ENCODE results near the gene RSU1.
A peak's percentile ranks its signal among the peaks of the same experiment; 100 is the strongest.

The RSU1 gene

GRCh38 chr10:16681521-16681920 is 135.7 kb downstream of the RSU1 start:
- DNase-seq (ENCODE audit: insufficient read length, low spot score), result no peak
- no peak for TF ChIP-seq POLR2A (IDR thresholded peaks at IDR 0.05; ENCODE audit: low read depth, low read length)
- no peak for FAIRE-seq

- DNase-seq (ENCODE audit: insufficient read length, low spot score), result no peak
- FAIRE-seq, result no peak
- no peak for TF ChIP-seq POLR2A (IDR thresholded peaks at IDR 0.05; ENCODE audit: low read depth, low read length)
Measured at GRCh38 chr10:16679511-16679910, 137.7 kb downstream of the RSU1 start.

- TF ChIP-seq POLR2A (IDR thresholded peaks at IDR 0.05; ENCODE audit: low read depth, low read length), result no peak
- no peak for DNase-seq (ENCODE audit: insufficient read length, low spot score)
- no peak for FAIRE-seq
Measured at GRCh38 chr10:16675334-16675733, 141.9 kb downstream of the RSU1 start.

- TF ChIP-seq POLR2A (IDR thresholded peaks at IDR 0.05; ENCODE audit: low read depth, low read length), result no peak
- DNase-seq (ENCODE audit: insufficient read length, low spot score) (no peak), FAIRE-seq (no peak)
Measured at GRCh38 chr10:16674147-16674703, 143.0 kb downstream of the RSU1 start.

- no peak for FAIRE-seq
- DNase-seq (ENCODE audit: insufficient read length, low spot score), result no peak
- no peak for TF ChIP-seq POLR2A (IDR thresholded peaks at IDR 0.05; ENCODE audit: low read depth, low read length)
Measured at GRCh38 chr10:16673443-16673842, 143.8 kb downstream of the RSU1 start.

GRCh38 chr10:16663444-16663843 is 153.8 kb downstream of the RSU1 start:
- TF ChIP-seq POLR2A (IDR thresholded peaks at IDR 0.05; ENCODE audit: low read depth, low read length), result no peak
- no peak for FAIRE-seq

GRCh38 chr10:16662923-16663322 is 154.3 kb downstream of the RSU1 start:
- DNase-seq (ENCODE audit: insufficient read length, low spot score) (no peak), FAIRE-seq (no peak)
- TF ChIP-seq POLR2A (IDR thresholded peaks at IDR 0.05; ENCODE audit: low read depth, low read length), result no peak

More at GRCh38 chr10:16663444-16663843, 153.8 kb downstream of the RSU1 start:
- no peak for DNase-seq (ENCODE audit: insufficient read length, low spot score)

- no peak for TF ChIP-seq POLR2A (IDR thresholded peaks at IDR 0.05; ENCODE audit: low read depth, low read length)
- no peak for FAIRE-seq
Measured at GRCh38 chr10:16656895-16657294, 160.3 kb downstream of the RSU1 start.

GRCh38 chr10:16653224-16653623 is 164.0 kb downstream of the RSU1 start:
- no peak for TF ChIP-seq POLR2A (IDR thresholded peaks at IDR 0.05; ENCODE audit: low read depth, low read length)
- no peak for DNase-seq (ENCODE audit: insufficient read length, low spot score)
- no peak for FAIRE-seq

More at GRCh38 chr10:16656895-16657294, 160.3 kb downstream of the RSU1 start:
- no peak for DNase-seq (ENCODE audit: insufficient read length, low spot score)

GRCh38 chr10:16652154-16652553 is 165.1 kb downstream of the RSU1 start:
- no peak for TF ChIP-seq POLR2A (IDR thresholded peaks at IDR 0.05; ENCODE audit: low read depth, low read length)
- no peak for DNase-seq (ENCODE audit: insufficient read length, low spot score)
- FAIRE-seq, result no peak

GRCh38 chr10:16649757-16650156 is 167.5 kb downstream of the RSU1 start:
- no peak for TF ChIP-seq POLR2A (IDR thresholded peaks at IDR 0.05; ENCODE audit: low read depth, low read length)
- no peak for FAIRE-seq
- DNase-seq (ENCODE audit: insufficient read length, low spot score), result no peak

- no peak for FAIRE-seq
- no peak for DNase-seq (ENCODE audit: insufficient read length, low spot score)
Measured at GRCh38 chr10:16648366-16648765, 168.9 kb downstream of the RSU1 start.

GRCh38 chr10:16646181-16647059 is 170.8 kb downstream of the RSU1 start:
- no peak for DNase-seq (ENCODE audit: insufficient read length, low spot score)
- FAIRE-seq, result no peak
- TF ChIP-seq POLR2A (IDR thresholded peaks at IDR 0.05; ENCODE audit: low read depth, low read length), result no peak

More at GRCh38 chr10:16648366-16648765, 168.9 kb downstream of the RSU1 start:
- no peak for TF ChIP-seq POLR2A (IDR thresholded peaks at IDR 0.05; ENCODE audit: low read depth, low read length)

- no peak for TF ChIP-seq POLR2A (IDR thresholded peaks at IDR 0.05; ENCODE audit: low read depth, low read length)
- DNase-seq (ENCODE audit: insufficient read length, low spot score) (peak; percentile 25), FAIRE-seq (peak; percentile 91)
Measured at GRCh38 chr10:16644146-16644545, 173.1 kb downstream of the RSU1 start.

- FAIRE-seq (no peak), DNase-seq (ENCODE audit: insufficient read length, low spot score) (no peak)
- no peak for TF ChIP-seq POLR2A (IDR thresholded peaks at IDR 0.05; ENCODE audit: low read depth, low read length)
Measured at GRCh38 chr10:16643502-16643901, 173.7 kb downstream of the RSU1 start.

All from H54 (cell line).